GM12878 (cell line): ENCODE data around the gene MTA3. TPM values are rescaled to one million over a fixed set of nuclear protein-coding genes. Genes with fewer than 3 reads are reported as not detected.

Experiments used
- CHD1 ChIP-seq: IDR thresholded peaks from 2 replicates; pipeline ENCODE4 v1.6.1; 2012; ENCODE audit warnings: low read depth, low read length, improper control_type of control experiment
- CHD2 ChIP-seq: IDR thresholded peaks from 2 replicates; pipeline ENCODE4 v1.6.1; 2011; ENCODE audit warnings: low read depth, low read length, improper control_type of control experiment, borderline replicate concordance
- CREM ChIP-seq: IDR thresholded peaks from 2 replicates; pipeline ENCODE4 v1.6.1; 2014; ENCODE audit warnings: antibody characterized with exemption, low read depth
- PBX3 ChIP-seq: IDR thresholded peaks from 2 replicates; pipeline ENCODE4 v1.6.1; 2011; ENCODE audit warnings: mild to moderate bottlenecking, low read depth, low read length, moderate library complexity; ENCODE audit not compliant: insufficient replicate concordance
- ZBTB40 ChIP-seq: fragments of 450-650 bp; IDR thresholded peaks from 2 replicates; pipeline ENCODE4 v1.6.1; 2016; ENCODE audit warnings: mild to moderate bottlenecking, moderate library complexity, borderline replicate concordance
- polyA plus RNA-seq, 11 experiments: library from polyadenylated mRNA; depleted of rRNA in 4 of 11; unstranded in 6 of 11; stranded (reverse) in 5 of 11; fragments of >200 nt; fragmentation: Nextera tagmentation in 4 of 11; fragmentation: Illumina TruSeq in 1 of 11; extraction: Ambion mirVana in 4 of 11; extraction: Trizol in 1 of 11; gene quantifications; 1 replicate in 1 of 11; 2 replicates in 10 of 11; pipeline versions ENCODE4 v1.2.1 to v1.2.3, GENCODE V29; 2011 to 2016; ENCODE audit warnings: inconsistent platforms in 2 of 11, missing spikeins in 2 of 11, low read depth in 1 of 11
- total RNA-seq, 4 experiments: library from RNA; depleted of rRNA in 3 of 4; stranded (reverse); fragments of >200 nt in 3 of 4; fragmentation: Illumina TruSeq in 1 of 4; extraction: Trizol in 1 of 4; gene quantifications; 2 replicates each; pipeline versions ENCODE4 v1.2.1 to v1.2.3, GENCODE V29; 2013 to 2021

The MTA3 gene
- total and polyA plus RNA-seq, 10 of the 15 experiments (the other 5 are each of a cell fraction or from before 2014, with no cell fraction given): 17.6 to 45.5 (median 26.5) TPM

DNA sequence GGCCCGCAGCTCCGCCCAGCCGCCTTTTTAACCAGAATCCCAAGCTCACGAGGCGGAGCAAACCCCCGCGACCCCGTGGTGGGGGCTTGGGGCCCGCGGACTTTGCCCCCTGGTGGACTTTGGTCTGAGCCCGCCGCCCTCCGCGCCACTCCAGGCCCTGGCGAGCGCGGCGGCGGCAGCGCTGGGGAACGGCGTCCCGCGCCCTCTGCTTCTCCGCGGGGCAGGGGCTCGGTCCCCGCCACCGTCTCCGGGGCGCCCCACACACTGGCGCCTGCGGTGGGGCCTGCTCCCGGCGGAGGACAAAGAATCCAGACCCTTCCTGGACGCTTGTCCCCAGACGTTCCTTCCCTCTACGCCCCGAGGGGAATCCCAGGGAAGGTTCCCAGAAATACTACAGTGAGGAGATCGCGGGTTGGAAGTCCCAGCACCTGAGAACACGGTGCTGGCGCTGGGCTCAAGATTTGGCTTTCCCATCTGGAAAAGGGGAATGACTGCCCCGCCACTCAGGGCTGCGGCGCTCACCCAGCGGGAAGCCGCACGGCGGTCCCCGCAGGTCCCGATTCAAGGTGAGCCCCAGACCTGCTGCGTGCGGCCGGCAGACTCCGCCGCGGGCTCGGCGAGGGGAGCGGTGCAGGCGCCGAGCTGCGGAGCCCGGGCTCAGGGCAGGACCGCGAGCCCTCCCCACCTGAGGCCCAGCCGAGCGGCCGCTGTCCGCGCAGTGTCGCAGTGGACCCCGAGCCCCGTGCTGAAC lies 224.3 kb downstream of the MTA3 start, which contains the start of gene HAAO (continued):
- TF ChIP-seq ZBTB40 (no peak), CHD2 (no peak), PBX3 (no peak), CHD1 (no peak), CREM (no peak)
